ENCODE results near the gene CNKSR3. TPM values are rescaled to one million over a fixed set of nuclear protein-coding genes. Genes with fewer than 3 reads are reported as not detected.
"Not testable (repeated sequence)": the region's sequence is repeated elsewhere in the genome, so short reads cannot be mapped to it uniquely, and the experiment has no call there.

Gene CNKSR3
- total RNA-seq, 6 experiments from 2014 or later = 19.8 to 43.4 (median 26.9) TPM

GRCh38 chr6:154518396-154518795, 7.9 kb upstream of the CNKSR3 start:
- no peak for DNase-seq
- Histone ChIP-seq H3K4me3 (no peak overlapping the region), H3K9me3 (no peaks in the 10 kb centered on the region), H3K27ac (no peak overlapping the region), H3K4me1 (no peaks in the 10 kb centered on the region), H3K27me3 (no peaks in the 10 kb centered on the region), H3K36me3 (no peaks in the 10 kb centered on the region)
- no peak for ATAC-seq
- intact Hi-C loops (cut with DNase I) = no loop called here
- no peak for TF ChIP-seq CTCF (IDR thresholded peaks at IDR 0.05)
- TF ChIP-seq POLR2A (IDR thresholded peaks at IDR 0.05) = no peak
- WGBS (ENCODE audit: insufficient coverage, low coverage, low lambda C conversion rate, missing lambda C conversion rate) = 90% methylated on average over 3 of the region's 6 CpGs

GRCh38 chr6:154516276-154516675, 5.8 kb upstream of the CNKSR3 start:
- WGBS (ENCODE audit: insufficient coverage, low coverage, low lambda C conversion rate, missing lambda C conversion rate) = 54% methylated on average over 2 of the region's 5 CpGs
- Histone ChIP-seq H3K27me3 (no peaks in the 10 kb centered on the region), H3K4me1 (peaks cover 0 to 11% (median 3%) of the 10 kb centered on the region in 4 donors), H3K4me3 (no peak overlapping the region), H3K9me3 (no peaks in the 10 kb centered on the region), H3K36me3 (no peaks in the 10 kb centered on the region), H3K27ac (no peak overlapping the region)
- intact Hi-C loops (cut with DNase I) = no loop called here
- ATAC-seq (no peak), DNase-seq (no peak)
- no peak for TF ChIP-seq POLR2A (IDR thresholded peaks at IDR 0.05)

- no peak for TF ChIP-seq POLR2A (IDR thresholded peaks at IDR 0.05)
- TF ChIP-seq CTCF (IDR thresholded peaks at IDR 0.05) = no peak
- Histone ChIP-seq H3K4me1 (peaks cover 0 to 11% (median 3%) of the 10 kb centered on the region in 4 donors), H3K36me3 (no peaks in the 10 kb centered on the region), H3K9me3 (no peaks in the 10 kb centered on the region), H3K4me3 (no peak overlapping the region), H3K27me3 (no peaks in the 10 kb centered on the region), H3K27ac (no peak overlapping the region)
- WGBS (ENCODE audit: insufficient coverage, low coverage, low lambda C conversion rate, missing lambda C conversion rate) = 68% methylated on average over 7 of the region's 7 CpGs
- ATAC-seq (peak in 1 of 4 donors; percentile 16), DNase-seq (no peak)
- intact Hi-C loops (cut with DNase I) = no loop called here
Measured at GRCh38 chr6:154515826-154516225, 5.3 kb upstream of the CNKSR3 start.

- ATAC-seq; H3K36me3 ChIP-seq; H3K27me3 ChIP-seq; intact Hi-C loops (cut with DNase I); H3K4me3 ChIP-seq; H3K27ac ChIP-seq; H3K9me3 ChIP-seq; DNase-seq: not testable (repeated sequence)
- WGBS (ENCODE audit: insufficient coverage, low coverage, low lambda C conversion rate, missing lambda C conversion rate) = 100% methylated on average over 3 of the region's 3 CpGs
- peaks cover 0 to 11% (median 3%) of the 10 kb centered on the region in 4 donors for H3K4me1 ChIP-seq
Measured at GRCh38 chr6:154515076-154515475, 4.6 kb upstream of the CNKSR3 start.

GRCh38 chr6:154514481-154514880, 4.0 kb upstream of the CNKSR3 start:
- Histone ChIP-seq H3K36me3 (no peaks in the 10 kb centered on the region), H3K27ac (no peak overlapping the region), H3K9me3 (no peaks in the 10 kb centered on the region), H3K4me3 (no peak overlapping the region), H3K4me1 (peaks cover 0 to 11% (median 3%) of the 10 kb centered on the region in 4 donors), H3K27me3 (no peaks in the 10 kb centered on the region)
- no peak for DNase-seq
- ATAC-seq = no peak
- intact Hi-C loops (cut with DNase I) = no loop called here
- 81% methylated on average over 3 of the region's 3 CpGs for WGBS (ENCODE audit: insufficient coverage, low coverage, low lambda C conversion rate, missing lambda C conversion rate)
- TF ChIP-seq POLR2A (IDR thresholded peaks at IDR 0.05) (no peak), CTCF (IDR thresholded peaks at IDR 0.05) (no peak)

Data from right lobe of liver (tissue), 6 donors.